Central memory CD8-positive, alpha-beta T cell (primary cell): ENCODE results near the gene PPFIA2.

Experiments
- ATAC-seq: fragments of 150-1000 bp; cut with Tn5 transposase; replicated peaks from 2 replicates; pipeline ENCODE4 v1.10.0; 2022; ENCODE audit warnings: mild to moderate bottlenecking, moderate FRiP score, moderate number of reproducible peaks; ENCODE audit not compliant: poor library complexity, severe bottlenecking; ENCODE audit errors: extremely low read depth
- DNase-seq, 2 donors: peaks; one replicate each; pipeline ENCODE4 v3.0.0; 2021; ENCODE audit warnings: low spot score in 2 of 2
- H3K27ac Mint-ChIP-seq: one replicate; pipeline ENCODE4 v1.8.0; 2022; ENCODE audit warnings: low read depth, mild to moderate bottlenecking, moderate library complexity, mixed read lengths
- H3K27me3 Mint-ChIP-seq: one replicate; pipeline ENCODE4 v1.8.0; 2022; ENCODE audit warnings: mixed read lengths
- H3K36me3 Mint-ChIP-seq: one replicate; pipeline ENCODE4 v1.8.0; 2022; ENCODE audit warnings: mild to moderate bottlenecking, moderate library complexity, mixed read lengths; ENCODE audit not compliant: insufficient read depth
- H3K4me1 Mint-ChIP-seq: one replicate; pipeline ENCODE4 v1.8.0; 2022; ENCODE audit warnings: mixed read lengths
- H3K4me3 Mint-ChIP-seq: one replicate; pipeline ENCODE4 v1.8.0; 2022; ENCODE audit warnings: mild to moderate bottlenecking, moderate library complexity, mixed read lengths
- H3K9me3 Mint-ChIP-seq: one replicate; pipeline ENCODE4 v1.8.0; 2022; ENCODE audit warnings: mixed read lengths

PPFIA2 gene

DNA sequence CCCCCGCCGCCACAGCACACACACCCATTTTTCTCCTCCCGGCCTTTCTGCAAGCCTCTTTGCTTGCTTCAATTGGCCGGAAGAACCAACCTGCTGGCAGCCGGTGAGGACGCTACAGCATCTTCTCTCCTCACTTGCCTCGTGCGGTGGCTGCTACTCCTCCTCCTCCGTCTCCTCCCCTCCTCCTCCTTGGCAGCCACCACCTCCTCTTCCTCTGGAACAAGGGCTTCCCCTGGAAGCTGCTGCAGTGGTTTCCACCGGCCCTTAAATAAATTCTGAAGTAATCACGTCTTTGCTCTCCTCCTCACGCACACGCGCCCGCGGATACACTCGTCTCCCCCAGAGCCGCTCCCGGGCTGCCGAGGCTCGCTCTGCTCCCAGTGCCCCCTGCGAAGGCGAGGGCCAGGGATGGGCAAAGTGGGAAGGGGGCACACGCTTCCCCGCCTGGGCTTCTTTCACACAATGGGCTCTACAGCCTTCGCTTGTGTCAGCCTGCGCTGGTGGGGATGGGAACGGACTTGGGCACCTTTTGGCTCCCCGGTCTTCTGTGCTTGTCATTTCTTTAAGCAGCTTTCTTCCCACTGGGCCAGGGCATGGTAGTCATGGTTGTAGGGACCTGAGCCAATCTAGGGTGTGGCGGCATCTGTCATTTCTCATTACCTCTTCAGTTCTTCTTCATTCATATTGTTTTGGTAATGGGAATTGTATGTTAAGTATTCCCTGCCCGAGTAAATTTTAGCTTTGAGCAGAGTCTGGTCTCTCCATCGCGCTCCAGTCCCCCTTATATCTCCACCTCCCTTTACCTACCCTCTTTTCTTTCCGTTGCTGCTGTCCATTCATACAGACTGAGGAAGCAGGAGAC lies at the start of gene PPFIA2:
PPFIA2 (minus strand) TSS at position 161 of the 862 bp plus-strand sequence.
- H3K27me3 Mint-ChIP-seq = peaks cover 12% of the 10 kb centered on the region
- H3K4me3 Mint-ChIP-seq = peak within 1 kb of the TSS; percentile 51
- H3K27ac Mint-ChIP-seq = no peak within 1 kb of the TSS
- peaks cover 6% of the 10 kb centered on the region for H3K9me3 Mint-ChIP-seq
- no peaks in the 10 kb centered on the region for H3K36me3 Mint-ChIP-seq
- peaks cover 9% of the 10 kb centered on the region for H3K4me1 Mint-ChIP-seq
- DNase-seq (no peak), ATAC-seq (no peak)

DNA sequence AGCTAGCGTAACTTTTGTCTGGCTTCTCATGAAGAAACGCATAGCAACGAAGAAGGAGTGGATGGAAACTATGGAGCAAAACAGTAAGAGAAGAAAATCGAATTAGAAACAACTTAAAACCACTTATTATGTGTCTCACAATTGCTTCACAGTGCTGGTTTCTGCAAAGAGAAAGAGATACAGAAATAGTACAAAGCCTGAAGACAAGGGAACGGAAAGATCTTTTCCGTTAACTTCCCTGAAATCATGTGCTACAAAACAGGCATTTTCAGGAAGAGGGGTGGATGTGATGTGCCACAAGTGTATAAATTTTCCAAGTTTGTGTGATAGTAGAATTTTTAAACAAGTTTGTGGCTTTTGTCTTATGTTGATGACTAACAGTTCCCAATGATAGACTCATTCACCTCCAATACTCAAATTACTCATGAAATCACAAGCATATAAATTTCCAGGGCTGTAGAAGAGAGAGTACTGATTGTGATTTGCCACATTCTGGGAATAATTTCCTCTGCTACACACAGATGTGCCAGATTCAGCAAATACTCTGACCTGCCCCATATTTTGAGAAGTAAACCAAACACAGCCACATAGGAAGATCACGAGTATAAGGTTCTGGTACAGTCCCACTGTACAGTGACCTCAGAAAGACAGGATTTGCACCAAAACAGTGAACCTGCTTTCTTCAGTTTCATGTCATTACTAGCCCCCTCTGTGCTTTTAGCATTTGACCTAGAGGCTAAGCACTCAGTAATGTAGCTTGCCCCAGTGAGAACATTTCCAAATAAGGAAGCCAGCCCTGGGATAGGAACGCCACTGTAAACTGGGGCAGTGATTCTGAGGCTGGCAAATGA lies 41.4 kb upstream of the PPFIA2 start:
- Mint-ChIP-seq H3K9me3 (peaks cover 6% of the 10 kb centered on the region), H3K4me3 (no peak overlapping the region), H3K4me1 (no peaks in the 10 kb centered on the region), H3K27me3 (no peaks in the 10 kb centered on the region), H3K27ac (no peak overlapping the region), H3K36me3 (no peaks in the 10 kb centered on the region)
- no peak for DNase-seq
- no peak for ATAC-seq

- H3K9me3 Mint-ChIP-seq = peaks cover 6% of the 10 kb centered on the region
- H3K4me1 Mint-ChIP-seq = no peaks in the 10 kb centered on the region
- H3K27ac Mint-ChIP-seq = no peak overlapping the region
- DNase-seq = no peak
- no peaks in the 10 kb centered on the region for H3K27me3 Mint-ChIP-seq
- no peak for ATAC-seq
- no peak overlapping the region for H3K4me3 Mint-ChIP-seq
- H3K36me3 Mint-ChIP-seq = no peaks in the 10 kb centered on the region
These were observed 39.1 kb upstream of the PPFIA2 start for GRCh38 chr12:81798294-81798693.

DNA sequence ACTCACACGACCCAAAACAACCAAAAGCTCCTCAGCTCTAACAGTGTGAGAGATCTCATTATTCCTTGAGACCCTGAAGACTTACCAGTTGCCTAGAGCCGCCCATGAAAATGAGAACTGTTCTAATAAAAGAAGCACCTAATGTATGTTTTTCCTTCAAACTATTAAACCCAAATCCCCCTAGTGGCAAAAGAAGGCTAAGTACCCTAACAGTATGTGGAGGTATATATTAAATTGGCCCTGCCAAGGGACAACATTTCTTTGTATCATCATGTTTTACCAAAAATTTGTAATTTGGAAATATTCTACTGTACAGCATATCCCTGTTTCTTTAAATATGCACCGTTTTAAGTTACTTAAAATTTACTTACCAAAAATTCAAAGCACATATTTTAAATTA lies 38.0 kb upstream of the PPFIA2 start:
- no peak overlapping the region for H3K4me3 Mint-ChIP-seq
- no peak for ATAC-seq
- H3K27me3 Mint-ChIP-seq = no peaks in the 10 kb centered on the region
- H3K4me1 Mint-ChIP-seq = no peaks in the 10 kb centered on the region
- no peak for DNase-seq
- H3K9me3 Mint-ChIP-seq = peaks cover 6% of the 10 kb centered on the region
- H3K36me3 Mint-ChIP-seq = no peaks in the 10 kb centered on the region
- H3K27ac Mint-ChIP-seq = no peak overlapping the region

DNA sequence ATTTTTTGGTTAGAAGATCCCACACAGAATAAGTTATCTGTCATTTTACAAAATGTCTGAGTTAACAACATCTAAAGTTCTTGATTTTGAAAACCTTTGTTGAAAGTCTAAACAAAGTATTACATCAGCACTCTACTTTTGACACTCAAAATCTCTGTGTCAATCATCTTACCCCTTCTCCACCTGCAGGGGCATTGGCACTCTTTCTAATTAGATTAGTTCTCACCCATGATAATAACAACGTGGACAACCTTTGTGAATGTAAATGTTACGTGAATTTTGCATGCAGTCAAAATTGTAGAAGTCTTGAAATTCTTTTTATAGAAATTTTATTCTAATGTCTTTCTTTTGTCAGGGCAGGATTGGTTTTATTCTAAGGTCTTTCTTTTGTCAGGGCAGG lies 33.5 kb upstream of the PPFIA2 start:
- H3K4me3 Mint-ChIP-seq = no peak overlapping the region
- no peak for DNase-seq
- ATAC-seq = no peak
- H3K9me3 Mint-ChIP-seq = no peaks in the 10 kb centered on the region
- no peaks in the 10 kb centered on the region for H3K27me3 Mint-ChIP-seq
- H3K36me3 Mint-ChIP-seq = no peaks in the 10 kb centered on the region
- H3K27ac Mint-ChIP-seq = no peak overlapping the region
- H3K4me1 Mint-ChIP-seq = no peaks in the 10 kb centered on the region

- DNase-seq (no peak), ATAC-seq (no peak)
- no peaks in the 10 kb centered on the region for H3K4me1 Mint-ChIP-seq
- no peaks in the 10 kb centered on the region for H3K27me3 Mint-ChIP-seq
- no peaks in the 10 kb centered on the region for H3K36me3 Mint-ChIP-seq
- H3K9me3 Mint-ChIP-seq = no peaks in the 10 kb centered on the region
- H3K27ac Mint-ChIP-seq = no peak overlapping the region
- H3K4me3 Mint-ChIP-seq = no peak overlapping the region
These were observed 20.1 kb upstream of the PPFIA2 start for GRCh38 chr12:81779216-81779615.

DNA sequence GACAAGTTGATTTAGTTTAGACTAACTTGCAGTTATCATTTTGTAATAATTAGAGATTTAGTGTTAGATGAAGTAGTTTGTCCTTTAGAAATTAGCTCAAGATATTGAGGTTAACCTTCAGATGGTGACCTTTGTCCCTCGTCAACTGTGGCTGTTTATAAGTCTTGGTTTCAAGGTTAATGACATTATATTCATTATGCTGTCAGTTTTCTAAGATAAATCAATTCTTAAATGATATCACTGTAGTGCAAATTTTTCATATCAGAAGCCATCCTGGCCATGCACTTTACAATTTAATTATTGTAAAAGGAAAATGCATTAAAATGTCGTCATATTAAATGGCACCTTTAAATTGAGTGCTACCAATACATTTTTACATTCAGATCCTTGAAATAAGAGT lies 19.6 kb upstream of the PPFIA2 start:
- Mint-ChIP-seq H3K27me3 (no peaks in the 10 kb centered on the region), H3K36me3 (no peaks in the 10 kb centered on the region), H3K9me3 (no peaks in the 10 kb centered on the region), H3K27ac (no peak overlapping the region), H3K4me3 (no peak overlapping the region), H3K4me1 (no peaks in the 10 kb centered on the region)
- ATAC-seq (no peak), DNase-seq (no peak)

DNA sequence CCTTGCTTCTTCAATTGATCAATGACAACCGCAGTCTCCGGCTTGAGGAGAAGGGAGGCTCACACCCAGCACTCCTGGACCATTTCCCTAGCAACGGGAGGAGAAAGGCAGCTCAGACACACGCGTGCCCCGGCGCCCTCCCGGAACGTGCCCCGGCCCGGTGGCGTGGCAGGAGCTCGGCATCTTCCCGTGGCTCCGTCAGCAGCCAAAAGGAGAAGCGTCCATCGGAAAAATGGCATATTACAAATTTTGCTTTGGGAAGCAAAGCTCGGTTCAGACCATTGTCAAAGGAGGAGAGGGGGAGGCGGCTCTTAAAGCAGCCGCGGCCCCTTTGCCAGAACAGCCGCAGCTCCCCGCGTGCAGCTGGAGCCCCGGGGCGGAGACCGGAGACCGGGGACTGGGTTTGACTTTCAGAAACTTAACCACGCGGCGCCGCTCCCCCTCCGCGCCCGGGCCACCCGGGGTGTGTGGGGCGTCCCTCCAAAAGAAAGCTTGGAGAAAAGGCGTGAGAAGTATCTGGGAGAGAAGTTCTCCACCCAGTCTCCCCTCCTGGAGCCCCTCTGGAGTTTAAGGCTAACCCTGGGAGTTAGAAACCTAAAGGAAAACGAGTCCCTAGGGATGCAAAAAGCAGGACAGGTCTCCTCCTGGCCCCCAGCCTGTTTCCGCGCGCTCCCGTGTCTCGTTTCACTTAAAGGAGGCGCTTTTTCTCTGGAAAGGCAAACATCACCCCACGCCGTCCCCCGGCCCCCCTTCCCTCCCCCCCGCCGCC lies 545 bp downstream of the PPFIA2 start:
- Mint-ChIP-seq H3K4me3 (peak overlapping the region; percentile 51), H3K36me3 (no peaks in the 10 kb centered on the region), H3K9me3 (peaks cover 6% of the 10 kb centered on the region), H3K27me3 (peaks cover 12% of the 10 kb centered on the region), H3K27ac (no peak overlapping the region), H3K4me1 (peaks cover 9% of the 10 kb centered on the region)
- DNase-seq (no peak), ATAC-seq (no peak)

GRCh38 chr12:81757731-81758365 lies 1.3 kb downstream of the PPFIA2 start:
- DNase-seq = no peak
- Mint-ChIP-seq H3K9me3 (peaks cover 6% of the 10 kb centered on the region), H3K27ac (no peak overlapping the region), H3K36me3 (no peaks in the 10 kb centered on the region), H3K27me3 (peaks cover 12% of the 10 kb centered on the region), H3K4me3 (peak overlapping the region; percentile 51), H3K4me1 (peaks cover 9% of the 10 kb centered on the region)
- no peak for ATAC-seq

GRCh38 chr12:81729781-81730180 lies 29.4 kb downstream of the PPFIA2 start:
- no peak for DNase-seq
- ATAC-seq = no peak

DNA sequence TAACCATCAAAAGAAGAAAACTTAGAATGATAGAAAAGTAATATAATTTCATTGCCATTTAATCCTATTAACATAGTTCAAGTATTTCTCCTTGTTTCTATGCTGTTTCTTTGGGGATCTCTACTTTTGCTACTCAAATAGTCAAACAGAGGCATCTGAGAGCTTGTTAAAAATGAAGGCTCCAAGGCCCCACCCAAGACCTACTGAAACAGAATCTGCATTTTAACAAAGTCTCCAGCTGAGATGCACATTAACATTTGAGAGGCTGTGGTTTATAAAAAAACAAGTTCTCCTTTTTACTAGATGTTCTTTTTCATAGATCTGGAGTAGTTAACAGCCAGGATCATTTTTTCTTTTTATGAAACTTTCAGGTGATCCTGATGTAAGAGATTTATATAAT lies 31.8 kb downstream of the PPFIA2 start:
- ATAC-seq (no peak), DNase-seq (no peak)
- H3K27ac Mint-ChIP-seq = no peak overlapping the region
- no peaks in the 10 kb centered on the region for H3K36me3 Mint-ChIP-seq
- H3K27me3 Mint-ChIP-seq = no peaks in the 10 kb centered on the region
- no peaks in the 10 kb centered on the region for H3K4me1 Mint-ChIP-seq
- H3K9me3 Mint-ChIP-seq = peaks cover 6% of the 10 kb centered on the region
- H3K4me3 Mint-ChIP-seq = no peak overlapping the region

More at GRCh38 chr12:81729781-81730180, 29.4 kb downstream of the PPFIA2 start:
- Mint-ChIP-seq H3K9me3 (no peaks in the 10 kb centered on the region), H3K36me3 (no peaks in the 10 kb centered on the region), H3K4me1 (no peaks in the 10 kb centered on the region), H3K27ac (no peak overlapping the region), H3K27me3 (no peaks in the 10 kb centered on the region), H3K4me3 (no peak overlapping the region)

DNA sequence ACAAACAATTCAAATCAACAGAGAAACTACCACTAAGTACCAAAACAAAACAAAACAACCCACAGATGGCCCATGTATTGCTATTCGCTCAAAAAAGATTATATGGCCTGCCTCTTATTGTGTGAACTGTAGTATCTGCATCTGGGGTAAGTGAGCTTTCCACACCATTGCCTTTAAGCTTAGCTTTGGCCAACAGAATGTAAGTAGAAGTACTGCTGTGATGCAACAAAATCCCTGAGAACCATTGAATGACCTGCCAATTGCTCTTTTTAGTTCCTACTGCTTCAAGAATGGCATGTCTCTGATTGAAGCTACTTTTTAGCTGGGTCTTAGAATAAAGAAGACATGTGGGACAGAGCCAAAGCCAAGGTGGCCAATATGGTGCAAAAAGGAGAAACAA lies 32.5 kb downstream of the PPFIA2 start:
- ATAC-seq (no peak), DNase-seq (no peak)
- H3K27me3 Mint-ChIP-seq = no peaks in the 10 kb centered on the region
- H3K4me3 Mint-ChIP-seq = no peak overlapping the region
- H3K36me3 Mint-ChIP-seq = no peaks in the 10 kb centered on the region
- no peaks in the 10 kb centered on the region for H3K4me1 Mint-ChIP-seq
- peaks cover 6% of the 10 kb centered on the region for H3K9me3 Mint-ChIP-seq
- H3K27ac Mint-ChIP-seq = no peak overlapping the region
